ENCODE measurements around the gene TXNRD1. TPM values are rescaled to one million over a fixed set of nuclear protein-coding genes. Genes with fewer than 3 reads are reported as not detected.
"Not testable (repeated sequence)": the region's sequence is repeated elsewhere in the genome, so short reads cannot be mapped to it uniquely, and the experiment has no call there.

TXNRD1 gene
- total RNA-seq, 4 donors from 2014 or later: 129 to 230 (median 199) TPM

DNA sequence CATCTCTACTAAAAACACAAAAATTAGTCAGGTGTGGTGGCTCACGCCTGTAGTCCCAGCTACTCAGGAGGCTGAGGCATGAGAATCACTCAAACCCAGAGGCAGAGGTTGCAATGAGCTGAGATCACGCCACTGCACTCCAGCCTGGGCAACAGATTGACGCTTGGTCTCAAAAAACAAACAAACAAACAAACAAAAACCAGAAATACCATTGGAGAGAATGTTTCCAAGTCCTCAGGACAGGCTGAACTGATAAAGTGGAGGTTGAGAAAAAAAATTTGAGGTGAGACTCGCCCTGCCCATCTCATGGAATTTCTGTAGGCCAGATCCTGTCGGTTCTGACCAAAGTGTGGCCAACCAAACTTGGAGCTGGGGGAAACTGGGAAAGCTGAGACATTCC is 47.0 kb upstream of the TXNRD1 start:
- intact Hi-C loops (cut with DNase I): no loop called here
- no peak for DNase-seq

DNA sequence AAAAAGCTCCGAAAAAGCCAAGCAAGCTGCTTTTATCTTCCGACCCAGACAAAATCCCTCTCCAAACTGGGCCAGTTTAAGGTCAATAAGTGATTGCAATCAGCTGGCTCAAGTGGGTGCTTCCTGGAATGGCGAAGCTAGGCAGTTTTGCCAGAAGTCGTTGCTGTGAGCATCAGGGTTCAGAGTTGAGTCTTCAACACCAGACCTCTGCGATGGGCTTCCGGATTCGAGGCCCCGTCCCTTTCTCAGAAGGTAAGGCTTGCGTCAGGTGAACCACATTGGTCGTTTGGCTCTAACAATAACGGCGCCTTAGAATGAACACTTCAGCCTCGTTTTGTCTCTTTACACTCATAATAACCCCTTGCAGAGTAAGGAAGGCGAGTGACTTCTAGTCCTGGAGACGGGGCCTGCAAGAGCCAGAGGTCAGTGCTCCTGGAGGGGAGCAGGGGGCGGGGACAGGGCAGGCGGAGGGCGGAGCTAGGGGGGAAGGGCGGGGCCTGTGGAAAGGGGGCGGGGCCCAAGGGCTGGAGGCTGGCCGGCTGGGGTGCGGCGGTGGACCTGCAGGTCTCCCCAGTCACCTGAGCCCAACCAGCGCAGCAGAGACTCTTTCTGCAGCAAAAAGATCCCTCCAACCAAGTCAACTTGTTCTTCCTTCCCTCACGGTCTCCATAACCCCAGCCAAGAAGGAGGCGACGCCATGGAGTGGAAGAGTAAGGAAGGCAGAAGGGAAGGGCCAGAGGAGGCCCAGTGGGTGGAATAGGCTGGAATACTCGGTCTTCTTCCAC is 43.6 kb upstream of the TXNRD1 start:
- Histone ChIP-seq H3K27me3 (no peaks in the 10 kb centered on the region), H3K36me3 (no peaks in the 10 kb centered on the region), H3K4me3 (replicated peaks in 1 of 3) (no peak overlapping the region), H3K9me3 (no peaks in the 10 kb centered on the region), H3K4me1 (no peaks in the 10 kb centered on the region), H3K27ac (no peak overlapping the region)
- intact Hi-C loops (cut with DNase I): no loop called here
- no peak for DNase-seq
- 70 to 75% methylated on average over 21 to 28 of the region's 28 CpGs for WGBS, 2 donors
- TF ChIP-seq, protein P1, sequence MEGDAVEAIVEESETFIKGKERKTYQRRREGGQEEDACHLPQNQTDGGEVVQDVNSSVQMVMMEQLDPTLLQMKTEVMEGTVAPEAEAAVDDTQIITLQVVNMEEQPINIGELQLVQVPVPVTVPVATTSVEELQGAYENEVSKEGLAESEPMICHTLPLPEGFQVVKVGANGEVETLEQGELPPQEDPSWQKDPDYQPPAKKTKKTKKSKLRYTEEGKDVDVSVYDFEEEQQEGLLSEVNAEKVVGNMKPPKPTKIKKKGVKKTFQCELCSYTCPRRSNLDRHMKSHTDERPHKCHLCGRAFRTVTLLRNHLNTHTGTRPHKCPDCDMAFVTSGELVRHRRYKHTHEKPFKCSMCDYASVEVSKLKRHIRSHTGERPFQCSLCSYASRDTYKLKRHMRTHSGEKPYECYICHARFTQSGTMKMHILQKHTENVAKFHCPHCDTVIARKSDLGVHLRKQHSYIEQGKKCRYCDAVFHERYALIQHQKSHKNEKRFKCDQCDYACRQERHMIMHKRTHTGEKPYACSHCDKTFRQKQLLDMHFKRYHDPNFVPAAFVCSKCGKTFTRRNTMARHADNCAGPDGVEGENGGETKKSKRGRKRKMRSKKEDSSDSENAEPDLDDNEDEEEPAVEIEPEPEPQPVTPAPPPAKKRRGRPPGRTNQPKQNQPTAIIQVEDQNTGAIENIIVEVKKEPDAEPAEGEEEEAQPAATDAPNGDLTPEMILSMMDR (IDR thresholded peaks at IDR 0.05): no peak
- no peak for TF ChIP-seq POLR2A (IDR thresholded peaks at IDR 0.05)

More for the DNA sequence above, 47.0 kb upstream of the TXNRD1 start:
- TF ChIP-seq, protein P1 (IDR thresholded peaks at IDR 0.05): no peak
- no peak for TF ChIP-seq POLR2A (IDR thresholded peaks at IDR 0.05)
- Histone ChIP-seq H3K4me1 (no peaks in the 10 kb centered on the region), H3K27ac (no peak overlapping the region), H3K27me3 (no peaks in the 10 kb centered on the region), H3K4me3 (replicated peaks in 1 of 3) (no peak overlapping the region), H3K36me3 (no peaks in the 10 kb centered on the region), H3K9me3 (no peaks in the 10 kb centered on the region)
- 94% methylated on average over 5 of the region's 5 CpGs for WGBS, 2 donors

DNA sequence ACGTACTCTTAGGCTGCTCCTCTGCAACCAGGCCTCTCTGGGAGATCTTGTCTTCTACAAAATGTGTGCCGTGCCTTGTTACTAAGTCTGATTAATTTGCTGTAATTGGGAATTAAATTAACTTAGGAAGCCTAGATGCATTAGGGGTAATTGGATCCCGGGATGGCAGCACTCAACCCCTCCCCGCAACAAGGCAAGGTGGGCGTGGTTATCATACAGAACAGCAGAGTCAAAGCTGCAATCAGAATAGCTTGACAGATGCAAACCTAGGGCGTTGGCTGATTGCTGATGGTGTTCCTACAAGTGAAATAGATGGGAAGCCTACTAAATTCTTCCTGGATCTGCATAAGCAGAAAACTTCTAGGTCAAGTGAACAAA is 43.0 kb upstream of the TXNRD1 start:
- Histone ChIP-seq H3K9me3 (no peaks in the 10 kb centered on the region), H3K27me3 (no peaks in the 10 kb centered on the region), H3K36me3 (no peaks in the 10 kb centered on the region), H3K4me3 (replicated peaks in 1 of 3) (no peak overlapping the region), H3K27ac (no peak overlapping the region), H3K4me1 (no peaks in the 10 kb centered on the region)
- no peak for TF ChIP-seq POLR2A (IDR thresholded peaks at IDR 0.05)
- TF ChIP-seq, protein P1 (IDR thresholded peaks at IDR 0.05): no peak
- 94 to 98% methylated on average over 6 of the region's 6 CpGs for WGBS, 2 donors
- intact Hi-C loops (cut with DNase I): no loop called here
- DNase-seq: no peak

DNA sequence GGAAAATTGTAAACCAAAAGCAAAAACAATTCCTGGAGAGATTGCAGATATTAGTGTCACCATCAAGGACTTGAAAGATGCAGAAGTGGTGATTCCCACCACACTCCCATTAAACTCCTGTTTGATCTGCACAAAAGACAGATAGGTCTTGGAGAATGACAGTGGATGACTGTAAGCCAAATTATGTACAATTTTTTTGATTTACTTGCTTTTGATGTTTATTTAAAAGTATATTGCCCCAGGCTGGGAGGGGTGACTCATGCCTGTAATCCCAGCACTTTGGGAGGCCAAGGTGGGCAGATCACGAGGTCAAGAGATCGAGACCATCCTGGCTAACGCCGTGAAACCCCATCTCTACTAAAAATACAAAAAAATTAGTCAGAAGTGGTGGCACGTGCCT is 41.8 kb upstream of the TXNRD1 start:
- 95% methylated on average over 5 of the region's 5 CpGs for WGBS, 2 donors
- H3K27ac ChIP-seq; intact Hi-C loops (cut with DNase I); H3K36me3 ChIP-seq; DNase-seq; H3K27me3 ChIP-seq; H3K4me1 ChIP-seq; H3K9me3 ChIP-seq; H3K4me3 ChIP-seq (replicated peaks in 1 of 3): not testable (repeated sequence)

DNA sequence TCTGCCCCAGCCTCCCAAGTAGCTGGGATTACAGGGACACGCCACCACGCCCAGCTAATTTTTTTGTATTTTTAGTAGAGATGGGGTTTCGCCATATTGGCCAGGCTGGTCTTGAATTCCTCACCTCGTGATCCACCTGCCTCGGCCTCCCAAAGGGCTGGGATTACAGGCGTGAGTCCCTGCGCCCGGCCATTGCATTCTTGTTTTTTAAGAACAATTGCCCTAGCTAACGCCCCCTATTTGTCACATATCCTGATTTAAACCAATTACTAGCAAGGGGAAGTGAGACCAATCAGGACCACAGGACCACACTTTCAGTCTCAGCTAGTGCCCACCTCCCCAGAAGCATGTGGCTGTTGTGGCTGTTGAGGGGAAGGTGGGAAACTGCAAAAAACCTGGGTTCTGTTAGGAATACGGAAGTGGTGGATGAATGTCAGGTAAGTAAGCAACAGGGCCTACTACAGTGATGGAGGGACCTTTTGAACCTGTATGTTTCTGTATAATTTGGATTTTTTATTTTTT is 39.8 kb upstream of the TXNRD1 start:
- H3K27ac ChIP-seq: no peak overlapping the region
- no peaks in the 10 kb centered on the region for H3K27me3 ChIP-seq
- TF ChIP-seq, protein P1 (IDR thresholded peaks at IDR 0.05): no peak
- no peak for TF ChIP-seq POLR2A (IDR thresholded peaks at IDR 0.05)
- H3K9me3 ChIP-seq: no peaks in the 10 kb centered on the region
- H3K36me3 ChIP-seq: no peaks in the 10 kb centered on the region
- H3K4me1 ChIP-seq: peaks cover 0 to 4% of the 10 kb centered on the region in 2 donors
- DNase-seq: no peak
- H3K4me3 ChIP-seq (replicated peaks in 1 of 3): no peak overlapping the region
- intact Hi-C loops (cut with DNase I): no loop called here
- WGBS, 2 donors: 86 to 88% methylated on average over 10 of the region's 10 CpGs

All from thyroid gland (tissue), 4 donors.